GM19099 (cell line): ENCODE measurements around the gene SNCG.

Source experiments
- POLR2A ChIP-seq: IDR thresholded peaks from 3 replicates; pipeline ENCODE4 v1.6.1; 2011; ENCODE audit warnings: low read depth; ENCODE audit not compliant: insufficient read length; ENCODE audit errors: extremely low read depth

Gene SNCG

DNA sequence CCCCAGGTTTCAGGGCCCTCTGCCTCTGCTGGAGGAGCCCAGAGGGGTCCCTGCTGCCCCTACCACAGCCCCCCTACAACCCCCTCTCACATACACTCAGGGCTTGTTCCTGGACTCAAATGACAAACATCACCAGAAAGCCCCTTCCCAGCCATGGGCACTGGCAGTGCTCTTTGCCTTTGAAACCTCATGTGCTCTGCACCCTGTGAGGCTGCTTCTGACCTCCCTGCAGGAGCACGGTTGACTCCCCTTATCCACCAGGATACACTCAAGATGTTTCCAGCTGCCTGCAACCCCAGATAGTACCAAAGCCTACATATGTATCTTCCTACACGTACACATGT, 6.4 kb downstream of the SNCG start:
- no peak for TF ChIP-seq POLR2A

DNA sequence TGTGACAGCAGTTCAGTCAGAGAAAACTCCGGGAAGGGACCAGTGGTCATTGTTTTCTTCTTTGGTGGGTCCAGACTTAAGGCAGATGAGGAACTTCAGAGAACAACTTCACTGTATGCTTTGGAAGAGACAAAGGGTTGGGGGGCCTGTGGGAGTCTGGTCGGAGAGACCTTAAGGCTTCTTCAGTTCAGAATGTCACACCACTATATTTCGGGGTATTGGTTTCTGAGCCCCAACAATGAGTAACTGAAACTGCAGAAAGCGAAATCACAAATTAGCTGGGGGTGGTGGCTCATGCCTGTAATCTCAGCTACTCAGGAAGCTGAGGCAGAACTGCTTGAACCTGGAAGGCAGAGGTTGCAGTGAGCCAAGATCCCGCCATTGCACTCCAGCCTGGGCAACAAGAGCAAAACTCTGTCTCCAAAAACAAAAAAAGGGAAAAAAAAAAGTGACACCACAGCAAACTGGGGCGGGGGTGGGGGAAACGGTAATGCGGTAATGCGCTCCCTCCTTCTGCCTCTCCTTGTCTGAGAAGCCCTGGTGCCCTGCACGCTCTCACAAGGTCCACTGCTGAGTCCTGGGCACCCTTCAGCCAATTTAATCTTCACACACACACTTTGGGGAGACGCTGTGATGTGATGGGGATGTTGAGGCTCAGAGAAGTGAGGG, 7.7 kb downstream of the SNCG start:
- peak; percentile 55 for TF ChIP-seq POLR2A

DNA sequence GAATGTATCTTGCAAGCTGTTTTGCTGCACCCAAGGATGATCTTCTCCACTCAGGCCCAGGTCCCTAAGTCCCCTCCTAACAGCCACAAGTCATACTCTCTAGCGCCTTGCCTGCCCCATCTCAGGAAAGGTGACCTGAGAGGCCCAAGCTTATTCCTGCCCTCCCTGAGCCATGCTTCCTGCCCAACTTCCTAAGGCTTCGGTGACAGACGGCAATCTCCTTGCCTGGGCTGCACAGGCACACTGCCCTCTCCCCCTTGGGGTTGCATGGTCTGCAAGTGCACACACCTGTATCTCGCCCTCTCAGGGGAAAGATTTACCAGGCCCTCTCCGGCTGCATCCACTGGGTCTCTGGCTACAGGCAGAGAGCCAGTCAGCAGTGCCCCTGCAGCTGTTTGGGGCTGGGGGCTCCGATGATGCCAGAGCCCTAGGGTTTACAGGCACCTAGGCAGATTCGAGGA, 9.1 kb downstream of the SNCG start:
- TF ChIP-seq POLR2A, result no peak

DNA sequence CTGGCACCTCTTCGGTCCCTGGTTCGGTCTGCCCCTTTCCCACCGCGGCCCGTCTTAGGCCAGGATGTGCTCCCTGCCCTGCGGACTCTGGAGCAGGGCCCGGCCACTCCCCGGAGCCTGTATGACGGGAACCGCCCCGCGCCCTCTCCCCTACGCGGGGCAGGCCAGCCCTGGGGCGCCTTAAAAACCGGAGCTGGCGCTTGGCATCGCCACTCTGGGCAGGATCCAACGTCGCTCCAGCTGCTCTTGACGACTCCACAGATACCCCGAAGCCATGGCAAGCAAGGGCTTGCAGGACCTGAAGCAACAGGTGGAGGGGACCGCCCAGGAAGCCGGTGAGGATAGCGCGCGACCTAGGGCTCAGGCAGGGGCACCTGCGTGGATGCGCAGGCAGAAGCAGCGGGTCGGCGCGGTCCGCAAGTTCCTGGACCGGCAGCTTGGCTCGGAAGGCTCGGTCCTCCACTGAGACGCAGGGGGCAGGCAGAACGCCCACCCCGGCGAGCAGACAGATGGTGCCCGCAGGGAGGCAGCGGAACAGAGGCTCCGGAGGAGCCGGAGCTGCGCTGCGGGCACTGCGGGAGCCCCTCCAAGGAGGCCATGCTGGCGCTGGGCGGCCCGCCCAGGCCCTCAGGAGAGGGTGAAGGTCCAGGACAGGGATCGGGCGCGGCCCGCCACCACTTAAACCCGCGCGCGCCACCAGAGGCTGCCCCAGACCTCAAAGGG, 10.0 kb downstream of the SNCG start, which contains the start of gene ADIRF:
Gene ADIRF (plus strand): TSS at position 212 of the 723 bp plus-strand sequence. CDS start 63 bp downstream, at position 275.
- no peak for TF ChIP-seq POLR2A

DNA sequence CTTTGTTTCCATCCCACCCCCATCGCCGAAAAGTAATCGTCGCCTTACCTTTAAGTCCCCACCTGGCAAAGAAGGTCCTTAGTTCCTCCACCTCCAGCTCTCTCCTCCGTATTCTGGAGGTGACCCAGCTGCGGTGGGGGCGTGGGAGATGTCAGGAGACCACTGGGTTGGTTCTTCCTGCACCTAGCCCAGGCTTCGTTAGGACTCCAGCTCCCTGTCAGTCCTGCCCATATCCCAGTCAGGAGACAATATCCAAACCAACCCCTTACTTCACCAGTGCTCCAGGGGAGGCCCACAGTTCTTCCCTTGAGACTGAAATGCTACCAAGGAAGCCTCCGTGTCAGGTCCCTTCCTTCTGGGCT, 10.6 kb downstream of the SNCG start:
- TF ChIP-seq POLR2A, result no peak

DNA sequence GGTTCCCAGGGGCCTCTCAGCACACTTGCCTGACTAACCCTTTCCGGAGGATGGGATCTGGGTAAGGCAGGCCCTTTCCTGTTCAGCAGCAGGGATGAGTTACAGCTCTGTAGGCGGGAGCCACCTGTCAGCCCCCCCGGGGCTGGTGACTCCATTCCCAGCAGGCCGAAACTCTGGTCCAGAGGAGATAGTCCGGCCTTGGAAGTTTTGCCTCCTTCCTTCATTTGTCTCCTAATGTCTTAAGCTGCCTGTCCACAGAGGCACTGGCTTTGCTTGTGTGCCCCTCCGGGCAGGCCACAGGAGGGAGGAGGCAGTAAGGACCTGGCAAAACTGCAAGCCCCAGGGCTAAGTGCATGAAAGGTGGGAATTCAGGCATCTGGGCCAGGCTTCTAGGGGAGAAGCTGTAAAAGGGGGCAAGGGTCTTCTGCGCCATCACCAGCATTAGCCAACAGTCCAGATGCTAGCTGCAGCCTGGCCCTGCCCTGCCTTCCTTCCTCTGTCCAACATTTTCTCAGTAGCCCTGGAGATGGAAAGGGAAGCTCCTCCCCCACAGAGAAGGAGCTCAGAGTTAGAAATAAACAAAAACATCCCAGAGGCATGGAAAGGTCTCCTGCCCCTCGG, 11.1 kb downstream of the SNCG start:
- no peak for TF ChIP-seq POLR2A

DNA sequence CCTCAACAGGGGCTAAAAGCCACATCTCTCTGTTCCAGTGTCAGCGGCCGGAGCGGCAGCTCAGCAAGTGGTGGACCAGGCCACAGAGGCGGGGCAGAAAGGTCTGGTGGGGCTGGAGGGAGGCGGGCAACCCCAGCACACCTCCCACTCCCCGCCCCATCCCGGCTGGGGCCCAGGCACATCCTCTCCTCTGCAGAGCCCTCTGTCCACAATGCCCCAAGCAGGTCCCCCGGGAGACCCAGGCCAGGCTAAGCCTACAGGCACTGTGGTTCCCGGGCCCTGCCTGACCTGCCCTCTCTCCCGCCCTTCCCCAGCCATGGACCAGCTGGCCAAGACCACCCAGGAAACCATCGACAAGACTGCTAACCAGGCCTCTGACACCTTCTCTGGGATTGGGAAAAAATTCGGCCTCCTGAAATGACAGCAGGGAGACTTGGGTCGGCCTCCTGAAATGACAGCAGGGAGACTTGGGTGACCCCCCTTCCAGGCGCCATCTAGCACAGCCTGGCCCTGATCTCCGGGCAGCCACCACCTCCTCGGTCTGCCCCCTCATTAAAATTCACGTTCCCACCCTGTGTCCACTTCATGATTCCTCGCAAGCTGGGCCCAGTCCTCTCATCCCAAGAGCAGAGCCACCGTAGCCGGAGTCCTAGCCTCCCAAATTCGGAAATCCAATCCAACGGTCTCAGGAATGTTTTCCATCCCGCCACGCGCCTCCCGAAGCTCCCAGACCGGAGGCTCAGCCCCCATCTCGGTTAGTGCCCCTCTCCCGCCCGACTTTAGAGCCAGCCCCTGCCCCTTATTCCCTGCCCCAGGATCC, 12.0 kb downstream of the SNCG start:
- TF ChIP-seq POLR2A, result no peak

DNA sequence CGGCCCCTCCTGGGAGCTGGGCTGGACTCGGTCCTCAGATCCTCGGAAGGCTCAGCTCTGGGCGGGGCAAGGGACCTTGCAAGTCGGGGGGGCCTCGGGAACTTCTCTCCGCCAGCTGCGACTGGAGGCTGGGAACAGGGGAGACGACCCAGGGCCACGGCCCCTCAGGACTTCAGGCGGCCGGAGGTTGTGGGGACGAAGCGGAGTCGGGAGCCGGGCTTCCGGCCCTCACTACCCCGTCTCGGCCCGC, 12.5 kb downstream of the SNCG start:
- peak; percentile 93 for TF ChIP-seq POLR2A

DNA sequence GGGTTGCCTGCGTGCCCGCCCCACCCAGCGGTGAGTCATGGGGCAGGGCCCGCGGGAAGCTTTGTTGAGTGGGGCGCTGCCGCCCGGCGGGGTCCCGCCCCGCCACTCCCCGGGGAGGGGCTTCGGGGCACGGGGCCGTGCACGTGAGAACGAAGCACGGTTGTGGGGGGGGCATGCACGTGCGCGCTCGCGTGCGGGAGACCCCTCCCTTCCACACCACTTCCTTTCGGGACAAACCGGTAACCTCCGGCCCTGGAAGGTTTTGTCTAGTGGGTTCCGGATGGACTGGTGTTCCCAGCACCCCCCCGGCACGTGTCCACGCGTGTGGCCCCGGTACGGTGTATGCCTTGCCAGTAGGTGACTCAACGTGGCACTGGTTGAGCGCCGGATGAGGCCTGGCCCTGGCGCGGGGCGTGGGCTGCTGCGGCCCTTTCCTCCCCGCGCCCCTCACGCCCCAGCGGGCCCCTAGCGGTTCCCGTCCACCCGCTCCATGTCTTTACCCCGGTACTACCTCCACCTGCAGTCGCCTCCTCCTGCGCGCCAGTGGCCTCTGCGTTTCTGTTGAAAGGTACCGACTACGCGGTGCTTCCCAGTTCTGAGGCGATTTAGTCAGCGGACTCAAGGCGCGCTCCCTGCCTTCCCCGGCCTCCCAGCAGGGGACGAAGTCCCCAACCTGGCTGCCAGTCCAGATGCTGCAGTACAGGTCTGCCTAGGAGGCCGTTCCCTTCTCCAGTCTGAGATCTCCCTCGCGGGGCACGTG, 13.0 kb downstream of the SNCG start:
- peak; percentile 80 for TF ChIP-seq POLR2A

DNA sequence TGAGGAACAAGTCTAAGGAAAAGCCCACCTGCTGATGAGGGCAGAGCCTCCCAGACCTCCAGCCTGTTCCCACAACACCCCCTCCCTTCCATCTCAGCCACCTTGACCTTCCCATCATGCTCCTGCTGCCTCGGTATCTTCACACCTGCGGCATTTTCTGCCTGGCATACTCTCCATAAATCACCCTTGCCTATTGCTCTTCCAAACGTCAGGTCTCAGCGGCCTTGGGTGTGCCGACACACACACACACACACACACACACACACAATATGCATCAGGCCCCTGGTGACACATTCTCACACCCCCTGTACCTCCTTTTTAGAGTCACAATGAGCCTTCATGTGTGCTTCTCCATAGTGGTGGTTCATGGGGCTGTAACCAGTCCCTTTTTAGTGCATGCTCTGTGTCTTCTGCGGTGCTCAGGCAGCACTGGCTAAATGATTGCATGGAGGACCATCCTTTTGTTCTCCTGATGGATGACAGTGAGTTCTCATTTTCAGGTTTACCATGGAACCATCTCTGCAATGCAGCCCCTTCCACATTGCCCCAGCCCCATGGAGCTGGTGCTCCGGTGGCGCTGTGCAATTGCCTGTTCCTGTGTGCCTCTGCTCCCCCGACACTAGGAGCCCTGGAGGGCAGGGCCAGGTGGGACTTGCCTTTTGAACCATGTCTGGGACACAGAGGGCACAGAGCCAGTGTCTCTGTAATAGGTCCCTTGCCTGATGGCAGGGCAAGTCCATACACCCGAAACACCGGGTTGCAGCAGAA, 14.4 kb downstream of the SNCG start:
- TF ChIP-seq POLR2A, result no peak

DNA sequence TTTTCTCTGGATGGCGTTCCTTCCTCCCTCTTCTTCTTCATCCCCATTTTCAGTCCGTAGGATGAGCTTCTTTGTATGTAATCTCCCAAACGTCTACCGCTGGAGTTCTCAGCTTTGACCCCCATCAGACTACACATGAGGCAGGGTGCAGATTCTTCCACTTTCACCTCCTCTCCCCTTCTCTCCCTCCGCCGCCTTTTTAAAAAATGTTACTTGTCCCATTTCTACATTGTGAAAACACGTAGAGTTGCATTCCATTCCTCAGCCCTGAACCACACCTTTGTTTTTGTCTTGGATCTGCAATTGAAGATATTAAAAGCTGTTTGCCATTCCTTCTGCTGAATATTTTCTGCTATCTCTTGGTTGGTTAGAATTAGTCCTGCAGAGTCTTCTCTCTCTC, 16.1 kb downstream of the SNCG start:
- no peak for TF ChIP-seq POLR2A

DNA sequence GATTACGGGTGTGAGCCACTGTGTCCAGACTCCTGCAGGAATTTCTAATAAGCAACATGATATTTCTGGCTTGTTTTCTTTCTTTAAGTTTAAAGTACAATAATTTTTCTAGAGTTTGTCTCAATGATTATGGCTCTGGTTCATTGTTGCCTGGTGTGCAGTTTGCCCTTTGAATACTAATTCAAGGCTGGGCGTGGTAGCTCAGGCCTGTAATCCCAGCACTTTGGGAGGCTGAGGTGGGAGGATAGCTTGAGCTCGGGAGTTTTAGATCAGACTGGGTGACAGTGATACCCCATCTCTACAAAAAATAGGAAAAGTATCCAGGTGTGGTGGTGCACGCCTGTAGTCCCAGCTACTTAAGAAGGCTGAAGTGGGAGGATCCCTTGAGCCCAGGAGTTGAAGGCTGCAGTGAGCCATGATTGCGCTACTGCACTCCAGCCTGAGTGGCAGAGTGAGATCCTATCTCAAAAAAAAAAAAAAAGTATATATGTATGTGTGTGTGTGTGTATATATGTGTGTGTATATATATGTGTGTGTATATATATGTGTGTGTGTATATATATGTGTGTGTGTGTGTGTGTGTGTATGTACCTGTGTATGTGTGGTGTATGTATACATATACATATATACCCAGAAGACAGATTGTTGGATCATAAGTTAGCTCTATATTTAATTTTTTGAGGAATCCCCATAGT, 18.1 kb downstream of the SNCG start:
- no peak for TF ChIP-seq POLR2A

DNA sequence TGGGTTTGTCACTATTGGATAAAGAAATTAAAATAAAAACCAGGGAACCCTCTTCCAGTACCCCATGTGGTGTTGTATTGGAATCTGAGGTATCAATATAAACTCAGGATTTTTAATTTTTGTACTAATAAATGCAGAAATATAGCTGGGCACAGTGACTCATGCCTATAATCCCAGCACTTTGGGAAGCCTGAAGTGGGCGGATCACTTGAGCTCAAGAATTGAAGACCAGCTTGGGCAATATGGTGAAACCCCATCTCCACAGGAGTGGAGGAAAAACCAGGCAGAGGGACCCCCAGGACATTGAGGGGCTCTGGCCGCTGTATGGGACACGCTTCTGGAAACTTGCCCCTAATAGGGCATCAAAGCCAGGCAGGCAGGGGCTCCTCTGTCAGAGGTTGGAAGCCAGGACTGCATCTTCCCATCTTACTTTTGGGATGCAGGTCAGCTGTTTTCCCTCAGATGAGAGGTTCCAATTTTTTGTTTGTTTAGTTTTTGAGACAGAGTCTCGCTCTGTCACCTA, 21.0 kb downstream of the SNCG start:
- TF ChIP-seq POLR2A, result no peak
